Measurements from ENCODE around the gene KHDRBS1.

KHDRBS1 gene

GRCh38 chr1:31977385-31978131, 36.1 kb upstream of the KHDRBS1 start:
- H4K20me1 ChIP-seq (ENCODE audit: insufficient read depth, low read length, poor library complexity, severe bottlenecking), result no peaks in the 10 kb centered on the region
- no peak overlapping the region for H3K9ac ChIP-seq (ENCODE audit: low read depth, low read length, poor library complexity, severe bottlenecking)
- H2AFZ ChIP-seq (ENCODE audit: low read length), result no peak overlapping the region
- no peaks in the 10 kb centered on the region for H3K9me2 ChIP-seq (replicated peaks; ENCODE audit: low read depth, low read length)
- peaks cover 20% of the 10 kb centered on the region for H3K4me1 ChIP-seq (ENCODE audit: insufficient read depth, low read length, poor library complexity, severe bottlenecking)
- TF ChIP-seq CTCF (conservative IDR thresholded peaks at IDR 0.05; ENCODE audit: low read length), result peak; percentile 68
- no peak for TF ChIP-seq EZH2phosphoT487 (IDR thresholded peaks at IDR 0.05; ENCODE audit: borderline replicate concordance)
- no peaks in the 10 kb centered on the region for H3K79me2 ChIP-seq (ENCODE audit: insufficient read depth, low read length)
- H3K36me3 ChIP-seq (ENCODE audit: insufficient read depth, low read length), result no peaks in the 10 kb centered on the region
- H3K9me3 ChIP-seq (ENCODE audit: insufficient read depth, low read depth, low read length), result no peaks in the 10 kb centered on the region
- no peaks in the 10 kb centered on the region for H3K27me3 ChIP-seq (ENCODE audit: insufficient read depth, low read length, poor library complexity, severe bottlenecking)
- H3K4me3 ChIP-seq (ENCODE audit: low read length, poor library complexity, severe bottlenecking), result no peak overlapping the region
- no peak overlapping the region for H3K4me2 ChIP-seq (ENCODE audit: low read depth, low read length, poor library complexity, severe bottlenecking)
- no peaks in the 10 kb centered on the region; the same call in 1 of the 2 replicates for H3F3A ChIP-seq (ENCODE audit: low read depth)

- Histone ChIP-seq H3K4me3 (ENCODE audit: low read length, poor library complexity, severe bottlenecking) (no peak overlapping the region), H4K20me1 (ENCODE audit: insufficient read depth, low read length, poor library complexity, severe bottlenecking) (no peaks in the 10 kb centered on the region), H3K27me3 (ENCODE audit: insufficient read depth, low read length, poor library complexity, severe bottlenecking) (no peaks in the 10 kb centered on the region), H3K4me2 (ENCODE audit: low read depth, low read length, poor library complexity, severe bottlenecking) (no peak overlapping the region), H3K36me3 (ENCODE audit: insufficient read depth, low read length) (no peaks in the 10 kb centered on the region), H3K79me2 (ENCODE audit: insufficient read depth, low read length) (no peaks in the 10 kb centered on the region), H3F3A (ENCODE audit: low read depth) (no peaks in the 10 kb centered on the region; the same call in 1 of the 2 replicates), H3K9me2 (replicated peaks; ENCODE audit: low read depth, low read length) (no peaks in the 10 kb centered on the region), H2AFZ (ENCODE audit: low read length) (no peak overlapping the region), H3K9me3 (ENCODE audit: insufficient read depth, low read depth, low read length) (no peaks in the 10 kb centered on the region), H3K4me1 (ENCODE audit: insufficient read depth, low read length, poor library complexity, severe bottlenecking) (peaks cover 30% of the 10 kb centered on the region), H3K9ac (ENCODE audit: low read depth, low read length, poor library complexity, severe bottlenecking) (no peak overlapping the region)
- no peak for TF ChIP-seq EZH2phosphoT487 (IDR thresholded peaks at IDR 0.05; ENCODE audit: borderline replicate concordance)
- TF ChIP-seq CTCF (conservative IDR thresholded peaks at IDR 0.05; ENCODE audit: low read length), result no peak
These were observed 34.7 kb upstream of the KHDRBS1 start for GRCh38 chr1:31978843-31979400.

GRCh38 chr1:31980835-31981455, 32.7 kb upstream of the KHDRBS1 start:
- H3K36me3 ChIP-seq (ENCODE audit: insufficient read depth, low read length), result no peaks in the 10 kb centered on the region
- H3K9me3 ChIP-seq (ENCODE audit: insufficient read depth, low read depth, low read length), result no peaks in the 10 kb centered on the region
- H3K4me3 ChIP-seq (ENCODE audit: low read length, poor library complexity, severe bottlenecking), result no peak overlapping the region
- H3K9ac ChIP-seq (ENCODE audit: low read depth, low read length, poor library complexity, severe bottlenecking), result peak overlapping the region; percentile 53
- peaks cover 5% of the 10 kb centered on the region; the same call in 1 of the 2 replicates for H3F3A ChIP-seq (ENCODE audit: low read depth)
- no peaks in the 10 kb centered on the region for H3K27me3 ChIP-seq (ENCODE audit: insufficient read depth, low read length, poor library complexity, severe bottlenecking)
- H2AFZ ChIP-seq (ENCODE audit: low read length), result no peak overlapping the region; the same call in 1 of the 2 replicates
- H3K79me2 ChIP-seq (ENCODE audit: insufficient read depth, low read length), result no peaks in the 10 kb centered on the region
- no peaks in the 10 kb centered on the region for H4K20me1 ChIP-seq (ENCODE audit: insufficient read depth, low read length, poor library complexity, severe bottlenecking)
- peak overlapping the region; percentile 70 for H3K4me2 ChIP-seq (ENCODE audit: low read depth, low read length, poor library complexity, severe bottlenecking)
- peaks cover 48% of the 10 kb centered on the region for H3K4me1 ChIP-seq (ENCODE audit: insufficient read depth, low read length, poor library complexity, severe bottlenecking)
- no peaks in the 10 kb centered on the region for H3K9me2 ChIP-seq (replicated peaks; ENCODE audit: low read depth, low read length)
- no peak for TF ChIP-seq CTCF (conservative IDR thresholded peaks at IDR 0.05; ENCODE audit: low read length)
- no peak for TF ChIP-seq EZH2phosphoT487 (IDR thresholded peaks at IDR 0.05; ENCODE audit: borderline replicate concordance)

Measured in Loucy (cell line).